HG03045 (cell line): ENCODE data around the gene RBBP9.
"Not testable (repeated sequence)": the region's sequence is repeated elsewhere in the genome, so short reads cannot be mapped to it uniquely, and the experiment has no call there.

Experiments used
- ATAC-seq: cut with Tn5 transposase; IDR thresholded peaks from one replicate; pipeline ENCODE4 v1.9.1; 2021; ENCODE audit warnings: mild to moderate bottlenecking, moderate library complexity; ENCODE audit not compliant: unreplicated experiment

Gene RBBP9

DNA sequence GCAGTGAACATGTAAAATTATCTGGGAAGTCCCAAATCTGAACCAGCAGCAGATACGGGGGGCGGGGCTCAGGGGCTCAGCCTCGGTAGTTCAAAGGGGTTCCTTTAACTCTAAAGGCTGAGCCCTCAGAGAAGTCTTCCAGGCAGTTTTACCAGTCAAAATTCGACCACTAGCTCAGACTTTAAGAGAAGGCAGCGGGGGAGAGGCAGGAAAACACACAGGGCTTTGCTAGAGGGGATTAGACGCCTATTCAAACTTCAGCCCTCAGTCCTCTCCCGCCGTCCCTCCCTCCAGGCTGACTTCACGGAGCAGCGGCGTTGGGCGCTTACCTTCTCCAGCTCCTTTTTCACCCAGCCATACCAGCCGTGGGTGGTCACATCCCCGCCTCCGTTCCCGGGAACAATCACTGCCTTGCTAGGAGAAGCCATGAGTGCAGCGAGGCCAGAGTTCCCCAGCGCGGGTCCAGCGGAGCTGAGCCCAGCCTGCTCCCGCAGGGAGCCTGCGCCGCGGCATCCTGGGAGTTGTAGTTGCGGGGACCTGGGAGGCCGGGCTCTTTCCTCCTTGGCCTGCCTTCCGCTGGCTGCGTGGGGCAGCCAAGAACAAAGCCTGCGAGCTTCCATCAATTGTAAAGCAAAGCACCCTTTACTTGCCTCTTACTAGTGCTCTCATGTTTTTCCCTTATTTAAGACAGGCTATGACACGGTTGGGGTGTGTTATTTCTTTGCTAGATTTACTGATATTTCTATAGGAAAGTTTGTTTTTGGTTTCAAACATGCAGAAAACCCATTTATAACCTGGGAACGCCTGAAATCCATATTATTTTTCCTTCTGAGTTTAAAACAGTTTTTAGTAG lies at the start of gene RBBP9:
Gene RBBP9, minus strand, starts transcription at position 486 of the 853 bp plus-strand sequence. Its CDS starts 58 bp downstream, at position 428.
- ATAC-seq = peak; percentile 100

DNA sequence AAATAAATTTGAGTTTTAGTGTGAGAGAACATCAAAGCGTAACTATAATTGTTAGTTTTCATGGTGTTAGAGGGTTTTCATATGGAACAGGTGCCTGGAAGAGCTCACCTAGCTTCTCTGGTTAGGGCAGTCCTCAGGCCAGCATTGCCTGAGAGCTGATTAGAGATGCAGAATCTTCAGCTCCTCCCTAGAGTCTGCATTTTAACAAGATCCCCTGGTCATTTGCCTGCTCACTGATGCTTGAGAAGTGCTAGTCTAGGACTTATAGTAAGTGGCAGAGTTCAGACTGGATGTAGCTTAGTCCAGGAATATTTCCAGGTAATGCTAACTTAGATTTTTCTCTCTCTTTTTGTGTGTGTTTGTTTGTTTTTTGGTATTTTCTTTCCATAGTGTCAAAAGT lies 48.5 kb upstream of the RBBP9 start:
- ATAC-seq = no peak

DNA sequence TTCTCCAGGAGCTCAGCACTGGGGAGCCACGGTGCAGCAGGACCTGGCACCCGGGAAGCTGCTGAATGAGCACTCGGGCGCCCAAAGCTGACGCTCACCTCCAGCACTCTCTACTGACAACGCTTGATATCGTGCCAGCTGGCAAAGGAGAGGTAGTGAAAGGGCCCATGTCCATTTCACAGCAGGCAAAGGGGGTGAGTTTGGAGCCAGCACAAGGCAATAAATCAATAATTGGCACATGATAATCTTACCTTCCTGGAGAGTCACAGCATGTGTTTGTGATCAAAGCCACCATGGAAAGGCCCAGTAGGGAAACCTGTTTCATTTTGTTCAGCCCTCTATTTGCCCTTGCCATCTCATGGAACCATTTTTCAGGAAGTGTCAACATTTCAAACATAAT lies 46.9 kb upstream of the RBBP9 start:
- ATAC-seq = no peak

DNA sequence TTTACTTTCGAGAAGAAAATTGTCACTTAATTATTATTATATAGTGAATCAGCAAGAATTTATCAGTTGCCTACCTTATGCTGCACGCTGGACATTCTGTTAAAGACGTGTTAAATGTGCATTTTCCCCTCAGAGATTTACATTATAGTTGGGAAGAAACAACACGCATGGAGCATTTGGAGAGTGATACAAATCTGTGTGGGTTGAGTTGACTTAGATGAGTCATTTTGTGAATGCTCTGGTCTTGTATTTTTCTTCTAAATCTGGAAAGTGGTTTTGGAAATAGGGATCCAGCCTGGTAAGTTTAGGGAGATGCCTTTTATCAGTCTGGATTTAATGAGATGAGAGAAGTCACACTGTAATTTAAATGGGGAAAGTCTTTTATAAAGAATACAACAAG lies 46.2 kb upstream of the RBBP9 start:
- no peak for ATAC-seq

DNA sequence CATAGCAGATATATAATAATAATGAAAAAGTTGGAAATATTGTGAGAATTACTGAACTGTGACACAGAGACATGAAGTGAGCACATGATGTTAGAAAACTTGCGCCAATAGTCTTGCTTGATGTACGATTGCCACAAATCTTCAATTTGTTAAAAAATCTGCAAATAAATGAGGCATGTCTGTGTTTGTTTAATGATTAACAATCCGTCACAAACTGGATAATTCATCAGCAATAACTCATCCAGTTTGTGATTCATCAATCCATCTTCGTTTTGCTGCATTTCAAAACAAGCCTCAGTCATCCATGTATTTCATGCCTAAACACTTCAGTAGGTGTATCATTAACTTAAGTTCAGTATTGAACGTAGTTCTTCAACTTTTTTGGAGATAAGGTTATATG lies 44.7 kb upstream of the RBBP9 start:
- ATAC-seq = no peak

DNA sequence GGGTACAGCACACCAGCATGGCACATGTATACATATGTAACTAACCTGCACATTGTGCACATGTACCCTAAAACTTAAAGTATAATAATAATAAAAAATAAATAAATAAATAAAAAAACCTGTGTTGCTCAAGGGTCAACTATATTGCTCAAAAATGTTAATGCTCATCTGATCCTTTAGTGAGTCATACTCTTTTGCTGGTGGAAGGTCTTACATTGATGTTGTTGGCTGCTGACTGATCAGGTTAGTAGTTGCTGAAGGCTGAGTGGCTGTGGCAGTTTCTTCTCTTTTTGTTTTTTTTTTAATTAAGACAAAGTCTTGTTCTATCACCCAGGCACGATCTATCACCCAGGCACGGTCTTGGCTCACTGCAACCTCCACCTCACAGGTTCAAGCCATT lies 40.6 kb upstream of the RBBP9 start:
- ATAC-seq = no peak

DNA sequence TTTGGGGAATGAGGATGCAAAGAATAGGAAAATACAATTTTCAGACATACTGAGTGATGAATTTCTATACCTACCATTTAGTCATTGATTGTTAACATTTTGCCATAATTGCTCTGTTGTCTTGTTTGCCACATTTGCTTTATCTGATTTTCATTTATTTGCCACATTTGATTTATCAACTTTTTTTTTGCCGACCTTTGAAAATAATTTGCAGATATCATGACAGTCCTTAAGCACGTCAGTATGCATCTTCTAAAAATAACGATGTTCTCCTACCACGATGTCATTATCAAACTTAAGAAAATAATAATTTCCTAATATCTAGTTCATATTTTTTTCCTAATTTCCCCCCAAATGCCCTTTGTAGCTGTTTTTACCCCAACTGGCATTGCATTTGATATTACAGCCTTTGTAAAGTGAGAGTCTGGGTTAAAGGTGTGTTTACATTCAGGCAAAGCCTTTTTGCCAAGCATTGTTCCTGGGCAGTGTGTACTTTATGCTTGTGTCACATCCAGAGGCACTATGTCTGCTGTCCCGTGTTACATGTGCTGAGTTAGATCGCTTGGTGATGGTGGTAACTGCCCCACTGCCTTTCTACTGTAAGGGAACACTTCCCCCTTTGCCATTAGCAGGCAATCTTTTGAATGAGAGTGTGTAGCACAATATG lies 37.1 kb upstream of the RBBP9 start:
- ATAC-seq = no peak

DNA sequence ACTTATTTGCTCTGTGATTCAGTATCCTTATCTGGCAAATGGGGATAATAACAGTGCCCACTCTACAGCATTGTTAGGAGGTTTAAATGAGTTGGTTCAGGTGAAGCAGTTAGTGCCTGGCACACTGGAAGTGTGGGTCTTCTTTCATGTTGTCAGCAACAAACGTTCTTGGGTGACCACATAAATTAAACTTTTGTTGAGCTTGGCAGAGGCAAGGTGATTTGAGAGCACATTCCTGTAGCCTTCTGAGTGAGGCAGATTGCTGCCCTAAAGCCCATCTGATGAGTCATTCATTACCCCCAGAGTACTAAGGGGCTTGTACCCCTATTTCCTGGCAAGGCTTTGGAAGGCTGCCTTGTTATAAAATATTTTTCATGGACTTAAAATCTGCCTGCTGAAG lies 36.5 kb upstream of the RBBP9 start:
- no peak for ATAC-seq

GRCh38 chr20:18532626-18533025 lies 35.6 kb upstream of the RBBP9 start:
- ATAC-seq = no peak

- no peak for ATAC-seq
Observed at GRCh38 chr20:18529041-18529440, 32.0 kb upstream of the RBBP9 start.

DNA sequence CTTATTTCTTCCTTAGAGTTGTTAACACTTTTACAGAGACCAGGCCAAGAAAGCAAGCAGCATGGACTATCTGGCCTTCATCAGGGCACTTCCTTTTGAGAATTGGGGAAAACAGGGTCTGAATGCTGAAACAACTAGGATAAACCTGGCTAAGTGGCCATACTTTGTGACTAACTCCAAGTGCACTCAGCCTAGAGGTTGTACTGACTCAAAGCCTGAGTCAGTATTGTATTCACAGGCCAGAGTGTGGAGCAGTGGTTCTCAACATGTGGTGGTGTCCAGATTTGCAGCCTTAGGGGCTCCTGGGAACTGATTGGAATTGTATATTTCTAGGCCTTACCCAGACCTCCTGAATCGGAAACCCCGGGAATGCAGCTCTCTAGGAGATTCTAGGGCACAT lies 30.8 kb upstream of the RBBP9 start:
- ATAC-seq = no peak

DNA sequence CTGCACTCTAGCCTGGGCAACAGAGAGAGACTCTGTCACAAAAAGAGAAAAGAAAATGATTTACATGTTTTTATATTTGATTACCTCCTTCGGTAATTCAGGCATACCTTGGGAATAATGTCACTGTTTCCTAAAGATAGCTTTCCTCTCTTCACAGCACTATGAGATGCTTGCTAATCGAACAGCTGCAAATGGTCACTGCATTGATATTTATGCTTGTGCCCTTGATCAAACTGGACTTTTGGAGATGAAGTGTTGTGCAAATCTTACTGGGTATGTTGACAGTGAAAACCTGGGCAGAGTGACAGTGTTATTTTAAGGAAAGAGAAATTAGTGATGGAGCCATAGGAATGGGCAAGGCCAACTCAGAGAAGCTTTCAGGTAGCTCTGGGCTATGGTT lies 30.3 kb upstream of the RBBP9 start:
- no peak for ATAC-seq

GRCh38 chr20:18526761-18527160 lies 29.7 kb upstream of the RBBP9 start:
- not testable (repeated sequence) for ATAC-seq

- ATAC-seq = no peak
Observed at GRCh38 chr20:18524646-18525045, 27.6 kb upstream of the RBBP9 start.

GRCh38 chr20:18523066-18523465 lies 26.0 kb upstream of the RBBP9 start:
- no peak for ATAC-seq

DNA sequence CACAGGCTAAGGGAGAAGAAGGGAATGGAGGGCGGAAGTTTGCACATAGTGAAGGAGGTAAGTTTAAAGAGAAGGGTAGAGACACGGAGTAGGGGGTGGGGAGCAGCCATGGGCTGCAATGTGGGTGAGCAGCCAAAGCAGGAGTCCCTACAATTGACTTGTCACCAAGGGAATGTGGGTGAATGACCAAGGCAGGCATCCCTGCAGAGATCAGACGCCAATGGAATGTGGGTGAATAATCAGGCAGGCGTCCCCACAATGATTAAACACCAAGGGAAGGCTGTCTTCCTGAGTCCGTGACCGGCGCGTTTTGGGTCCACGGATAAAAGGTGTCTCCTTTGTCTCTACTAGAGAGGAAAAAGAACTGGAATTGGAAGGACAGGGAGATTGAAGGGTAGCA lies 25.0 kb upstream of the RBBP9 start:
- ATAC-seq = not testable (repeated sequence)

GRCh38 chr20:18515973-18516372 lies 18.9 kb upstream of the RBBP9 start:
- no peak for ATAC-seq

DNA sequence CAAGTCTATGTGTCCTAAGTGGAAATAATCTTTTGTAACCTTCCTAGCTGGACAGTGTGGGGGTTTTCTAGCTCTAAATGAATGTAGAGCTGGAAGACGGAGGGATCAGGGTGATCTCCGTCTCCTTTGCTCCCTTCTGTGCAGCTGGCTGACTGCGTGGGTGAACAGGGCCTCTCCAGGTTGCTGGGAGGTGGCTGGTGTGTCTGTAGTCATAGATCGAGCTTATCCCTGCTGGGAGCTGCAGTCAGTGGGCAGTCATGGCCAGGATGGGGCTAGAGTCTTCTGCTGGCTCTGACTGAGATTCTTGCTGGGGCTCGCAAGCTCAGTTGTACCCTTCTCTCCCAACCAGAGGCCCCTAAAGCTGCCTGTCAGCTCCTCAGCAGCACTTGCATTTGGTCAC lies 17.1 kb upstream of the RBBP9 start:
- no peak for ATAC-seq

DNA sequence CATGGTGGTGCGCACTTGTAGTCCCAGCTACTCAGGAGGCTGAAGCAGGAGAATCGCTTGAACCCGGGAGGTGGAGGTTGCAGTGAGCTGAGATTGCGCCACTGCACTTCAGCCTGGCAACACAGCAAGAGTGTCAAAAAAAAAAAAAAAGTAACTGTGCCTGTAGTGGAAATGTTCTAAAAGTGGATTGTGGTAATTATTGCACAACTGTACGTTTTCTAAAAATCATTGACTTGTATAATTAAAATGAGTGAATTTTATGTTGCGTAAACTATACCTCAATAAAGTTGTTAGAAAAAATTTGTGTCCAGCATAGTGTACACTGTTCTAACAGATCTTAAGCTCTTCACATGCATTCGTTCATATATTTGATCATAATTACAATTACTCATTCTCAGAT lies 16.2 kb upstream of the RBBP9 start:
- ATAC-seq = no peak

- ATAC-seq = no peak
Observed at GRCh38 chr20:18511571-18511970, 14.5 kb upstream of the RBBP9 start.

DNA sequence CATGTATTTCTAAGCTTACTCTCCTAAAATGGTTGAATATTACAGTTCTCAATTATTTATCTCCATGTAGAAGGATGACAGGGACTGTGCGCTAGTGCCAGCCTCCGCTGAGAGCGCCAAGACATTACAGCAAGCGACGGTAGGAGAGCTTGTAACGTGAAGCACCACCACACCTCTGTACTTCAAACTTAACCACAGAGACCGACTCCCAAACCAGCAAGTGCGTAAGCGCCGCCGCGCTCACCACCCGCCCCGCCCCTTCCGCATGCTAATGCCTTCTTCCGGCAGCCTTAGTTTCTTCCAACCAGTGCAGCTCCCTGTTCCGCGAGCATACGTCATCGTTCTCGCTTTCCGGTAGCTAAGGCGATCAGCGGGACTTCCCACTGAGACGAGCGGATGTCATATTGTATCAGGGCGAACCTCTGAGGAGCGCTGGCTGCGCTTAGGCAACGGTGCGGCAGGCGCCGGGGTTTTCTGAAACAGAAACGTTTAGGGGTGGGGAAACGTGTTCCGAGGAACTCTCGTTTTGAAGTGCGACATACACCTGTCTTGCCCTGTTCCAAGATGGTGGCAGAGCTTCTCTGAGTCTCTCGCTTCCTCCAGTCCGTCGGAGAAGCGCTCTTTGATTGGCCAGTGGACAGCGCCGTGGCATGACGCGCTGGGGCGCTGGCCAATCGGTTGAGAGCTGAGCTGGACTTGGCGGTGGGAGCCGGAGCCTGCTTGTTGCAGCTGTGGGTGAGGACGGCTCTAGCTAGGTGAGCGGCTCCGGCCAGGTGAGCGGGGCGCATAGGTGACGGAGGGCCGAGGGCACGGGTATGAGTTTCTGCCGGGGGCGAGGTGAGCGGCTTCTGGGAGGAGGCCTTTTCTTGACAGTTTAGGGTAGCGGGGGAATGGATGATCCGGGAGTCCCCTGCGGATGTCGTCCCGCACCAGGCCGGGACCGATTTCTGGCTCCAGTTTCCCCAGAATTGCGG lies 10.5 kb upstream of the RBBP9 start, which contains the start of gene SEC23B:
Gene SEC23B, plus strand, starts transcription at position 723 of the 974 bp plus-strand sequence. CDS start 2,896 bp downstream, outside the sequence.
- ATAC-seq = peak; percentile 95
